GM06990 (cell line): ENCODE results near the gene LRRC27.
"Not testable (repeated sequence)": the region's sequence is repeated elsewhere in the genome, so short reads cannot be mapped to it uniquely, and the experiment has no call there.

ENCODE experiments used
- DNase-seq: peaks from one replicate; pipeline ENCODE4 v3.0.0-alpha.2; 2011; ENCODE audit not compliant: insufficient read length; ENCODE audit errors: extremely low read depth
- H3K27me3 ChIP-seq: replicated peaks from 2 replicates; pipeline ENCODE4 v1.6.0; 2011; ENCODE audit warnings: low read length; ENCODE audit not compliant: control insufficient read depth, insufficient read depth
- H3K36me3 ChIP-seq: 2 replicates; pipeline ENCODE4 v1.5.1; 2011; ENCODE audit warnings: low read length; ENCODE audit not compliant: control insufficient read depth, insufficient read depth
- H3K4me3 ChIP-seq: replicated peaks from 2 replicates; pipeline ENCODE4 v1.5.1; 2011; ENCODE audit warnings: low read depth, mild to moderate bottlenecking, control low read depth, low read length
- TF ChIP-seq, protein P1 (sequence below): IDR thresholded peaks from 2 replicates; pipeline ENCODE4 v1.5.1; 2011; ENCODE audit warnings: low read length, control low read depth, mild to moderate bottlenecking, inconsistent platforms; ENCODE audit not compliant: insufficient read depth, poor library complexity, severe bottlenecking

LRRC27 gene

GRCh38 chr10:132374612-132375011, 42.6 kb downstream of the LRRC27 start:
- no peak overlapping the region for H3K4me3 ChIP-seq
- TF ChIP-seq, protein P1, sequence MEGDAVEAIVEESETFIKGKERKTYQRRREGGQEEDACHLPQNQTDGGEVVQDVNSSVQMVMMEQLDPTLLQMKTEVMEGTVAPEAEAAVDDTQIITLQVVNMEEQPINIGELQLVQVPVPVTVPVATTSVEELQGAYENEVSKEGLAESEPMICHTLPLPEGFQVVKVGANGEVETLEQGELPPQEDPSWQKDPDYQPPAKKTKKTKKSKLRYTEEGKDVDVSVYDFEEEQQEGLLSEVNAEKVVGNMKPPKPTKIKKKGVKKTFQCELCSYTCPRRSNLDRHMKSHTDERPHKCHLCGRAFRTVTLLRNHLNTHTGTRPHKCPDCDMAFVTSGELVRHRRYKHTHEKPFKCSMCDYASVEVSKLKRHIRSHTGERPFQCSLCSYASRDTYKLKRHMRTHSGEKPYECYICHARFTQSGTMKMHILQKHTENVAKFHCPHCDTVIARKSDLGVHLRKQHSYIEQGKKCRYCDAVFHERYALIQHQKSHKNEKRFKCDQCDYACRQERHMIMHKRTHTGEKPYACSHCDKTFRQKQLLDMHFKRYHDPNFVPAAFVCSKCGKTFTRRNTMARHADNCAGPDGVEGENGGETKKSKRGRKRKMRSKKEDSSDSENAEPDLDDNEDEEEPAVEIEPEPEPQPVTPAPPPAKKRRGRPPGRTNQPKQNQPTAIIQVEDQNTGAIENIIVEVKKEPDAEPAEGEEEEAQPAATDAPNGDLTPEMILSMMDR = no peak
- DNase-seq = no peak
- H3K27me3 ChIP-seq = no peaks in the 10 kb centered on the region
- H3K36me3 ChIP-seq = no peaks in the 10 kb centered on the region

GRCh38 chr10:132375116-132375794, 43.3 kb downstream of the LRRC27 start:
- no peaks in the 10 kb centered on the region for H3K36me3 ChIP-seq
- H3K27me3 ChIP-seq = no peaks in the 10 kb centered on the region
- DNase-seq = no peak
- TF ChIP-seq, protein P1 = no peak
- H3K4me3 ChIP-seq = no peak overlapping the region

GRCh38 chr10:132375795-132376297, 43.9 kb downstream of the LRRC27 start:
- TF ChIP-seq, protein P1 = no peak
- Histone ChIP-seq H3K4me3 (no peak overlapping the region), H3K36me3 (no peaks in the 10 kb centered on the region), H3K27me3 (no peaks in the 10 kb centered on the region)
- no peak for DNase-seq

DNA sequence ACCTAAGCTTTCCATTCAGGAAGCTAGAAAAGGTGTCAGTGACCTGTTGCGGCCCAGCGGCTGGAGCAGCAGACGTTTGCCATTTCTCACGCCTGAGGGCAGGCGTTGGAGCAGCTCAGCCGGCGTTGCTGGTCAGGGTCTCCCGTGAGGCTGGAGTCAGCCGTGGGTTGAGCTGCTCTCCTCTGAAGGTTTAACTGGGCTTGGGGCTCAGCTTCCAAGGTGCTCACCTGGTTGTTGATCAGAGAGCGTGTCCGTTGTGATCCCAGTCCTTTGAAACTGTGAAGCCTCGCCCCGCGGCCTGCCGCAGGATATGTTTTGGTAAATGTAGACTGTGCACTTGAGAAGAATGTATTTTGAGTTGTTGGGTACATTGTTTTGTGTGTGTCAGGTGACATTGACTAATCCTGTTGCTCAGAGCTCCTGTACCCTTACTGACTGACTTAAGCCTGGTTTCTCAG, 44.4 kb downstream of the LRRC27 start:
- no peak overlapping the region for H3K4me3 ChIP-seq
- H3K27me3 ChIP-seq = no peaks in the 10 kb centered on the region
- no peak for DNase-seq
- H3K36me3 ChIP-seq = no peaks in the 10 kb centered on the region
- TF ChIP-seq, protein P1 = no peak

DNA sequence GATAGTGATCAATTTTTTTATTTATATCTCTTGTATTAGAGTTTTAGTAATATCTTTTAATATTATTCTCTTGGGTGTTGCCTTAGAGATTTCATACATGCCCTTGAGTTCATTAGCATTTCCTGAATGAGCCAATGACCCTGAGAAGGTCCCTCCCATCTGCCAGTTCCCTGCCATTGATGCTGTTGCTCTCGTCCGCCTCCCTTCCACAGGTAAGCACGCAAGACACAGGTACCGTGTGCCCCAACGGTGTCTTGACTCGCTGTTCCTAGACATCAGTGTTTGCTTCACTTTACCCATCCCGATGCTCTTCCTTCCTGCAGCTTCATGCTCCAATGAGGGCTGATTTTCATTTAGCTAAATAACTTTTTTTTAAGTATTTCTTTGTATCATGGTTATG, 45.3 kb downstream of the LRRC27 start:
- Histone ChIP-seq H3K4me3 (no peak overlapping the region), H3K27me3 (no peaks in the 10 kb centered on the region), H3K36me3 (no peaks in the 10 kb centered on the region)
- TF ChIP-seq, protein P1 = no peak
- DNase-seq = no peak

DNA sequence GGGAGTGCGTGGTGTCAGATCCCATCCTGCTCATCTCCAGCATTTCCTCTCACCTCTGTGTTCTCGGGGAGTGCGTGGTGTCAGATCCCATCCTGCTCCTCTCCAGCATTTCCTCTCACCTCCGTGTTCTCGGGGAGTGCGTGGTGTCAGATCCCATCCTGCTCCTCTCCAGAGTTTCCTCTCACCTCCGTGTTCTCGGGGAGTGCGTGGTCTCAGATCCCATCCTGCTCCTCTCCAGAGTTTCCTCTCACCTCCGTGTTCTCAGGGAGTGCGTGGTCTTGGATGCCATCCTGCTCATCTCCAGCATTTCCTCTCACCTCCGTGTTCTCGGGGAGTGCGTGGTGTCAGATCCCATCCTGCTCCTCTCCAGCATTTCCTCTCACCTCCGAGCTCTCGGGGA, 47.0 kb downstream of the LRRC27 start:
- not testable (repeated sequence) for H3K27me3 ChIP-seq, DNase-seq, H3K4me3 ChIP-seq, H3K36me3 ChIP-seq

- not testable (repeated sequence) for DNase-seq, H3K4me3 ChIP-seq, H3K36me3 ChIP-seq, H3K27me3 ChIP-seq
These were observed 49.0 kb downstream of the LRRC27 start for GRCh38 chr10:132380986-132381385.
